Gastroesophageal sphincter (tissue), 3 donors: ENCODE measurements around the gene DPH3.

ENCODE experiments used
- EP300 ChIP-seq: sonication (generic); formaldehyde crosslinking; IDR thresholded peaks from one replicate; pipeline ENCODE4 v1.6.1; 2017; ENCODE audit warnings: antibody characterized with exemption, mild to moderate bottlenecking
- POLR2A ChIP-seq, 2 donors: fragments of 450-650 bp; IDR thresholded peaks; one replicate each; pipeline ENCODE4 v1.6.1; 2017; ENCODE audit warnings: antibody characterized with exemption in 2 of 2, mild to moderate bottlenecking in 2 of 2, moderate library complexity in 1 of 2
- POLR2AphosphoS5 ChIP-seq: sonication (generic); formaldehyde crosslinking; IDR thresholded peaks from one replicate; pipeline ENCODE4 v1.6.1; 2017; ENCODE audit warnings: antibody characterized with exemption
- TF ChIP-seq, protein P1 (sequence below), 4 experiments: fragments of 200-600 bp in 2 of 4; fragments of 450-650 bp in 2 of 4; sonication (generic) in 1 of 4; IDR thresholded peaks; one replicate each; pipeline ENCODE4 v1.5.1; 2017 to 2019; ENCODE audit warnings: antibody characterized with exemption in 4 of 4, mild to moderate bottlenecking in 2 of 4, moderate library complexity in 2 of 4

DNA sequence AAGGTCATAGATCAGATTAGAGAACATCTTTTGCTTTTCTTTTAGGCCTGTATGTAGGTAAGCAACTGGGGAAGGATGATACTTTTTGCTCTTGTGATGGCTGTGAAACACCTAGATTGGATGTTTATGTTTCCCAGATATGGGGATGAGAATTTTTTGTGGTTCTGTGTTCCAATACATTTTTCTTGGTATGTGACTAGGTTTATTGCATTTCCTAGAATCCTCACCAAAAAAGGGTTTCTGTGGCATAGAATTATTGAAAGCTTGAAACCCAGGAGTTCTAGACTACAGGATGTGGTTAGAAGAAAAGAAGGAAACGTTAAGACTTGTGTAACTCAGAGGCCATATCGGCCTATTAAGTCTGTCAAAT lies 26.1 kb upstream of the DPH3 start:
- TF ChIP-seq, protein P1, sequence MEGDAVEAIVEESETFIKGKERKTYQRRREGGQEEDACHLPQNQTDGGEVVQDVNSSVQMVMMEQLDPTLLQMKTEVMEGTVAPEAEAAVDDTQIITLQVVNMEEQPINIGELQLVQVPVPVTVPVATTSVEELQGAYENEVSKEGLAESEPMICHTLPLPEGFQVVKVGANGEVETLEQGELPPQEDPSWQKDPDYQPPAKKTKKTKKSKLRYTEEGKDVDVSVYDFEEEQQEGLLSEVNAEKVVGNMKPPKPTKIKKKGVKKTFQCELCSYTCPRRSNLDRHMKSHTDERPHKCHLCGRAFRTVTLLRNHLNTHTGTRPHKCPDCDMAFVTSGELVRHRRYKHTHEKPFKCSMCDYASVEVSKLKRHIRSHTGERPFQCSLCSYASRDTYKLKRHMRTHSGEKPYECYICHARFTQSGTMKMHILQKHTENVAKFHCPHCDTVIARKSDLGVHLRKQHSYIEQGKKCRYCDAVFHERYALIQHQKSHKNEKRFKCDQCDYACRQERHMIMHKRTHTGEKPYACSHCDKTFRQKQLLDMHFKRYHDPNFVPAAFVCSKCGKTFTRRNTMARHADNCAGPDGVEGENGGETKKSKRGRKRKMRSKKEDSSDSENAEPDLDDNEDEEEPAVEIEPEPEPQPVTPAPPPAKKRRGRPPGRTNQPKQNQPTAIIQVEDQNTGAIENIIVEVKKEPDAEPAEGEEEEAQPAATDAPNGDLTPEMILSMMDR (IDR thresholded peaks at IDR 0.05) = no peak
- no peak for TF ChIP-seq EP300
- TF ChIP-seq POLR2A (IDR thresholded peaks at IDR 0.05) = no peak
- TF ChIP-seq POLR2AphosphoS5 = no peak
